ES-I3 (cell line): ENCODE measurements around the gene RABGAP1L.
"Not testable (repeated sequence)": the region's sequence is repeated elsewhere in the genome, so short reads cannot be mapped to it uniquely, and the experiment has no call there.

Experiments used
- H3K36me3 ChIP-seq: 2 replicates; pipeline ENCODE4 v1.6.1; 2013; ENCODE audit warnings: mild to moderate bottlenecking, low read length, control low read depth, moderate library complexity; ENCODE audit not compliant: insufficient read depth
- H3K4me1 ChIP-seq: 2 replicates; pipeline ENCODE4 v1.6.1; 2013; ENCODE audit warnings: mild to moderate bottlenecking, control low read depth, low read length; ENCODE audit not compliant: insufficient read depth
- H3K9ac ChIP-seq: 2 replicates; pipeline ENCODE4 v1.6.1; 2013; ENCODE audit warnings: low read depth, mild to moderate bottlenecking, low read length, moderate library complexity
- H3K9me3 ChIP-seq: 2 replicates; pipeline ENCODE4 v1.6.1; 2013; ENCODE audit warnings: mild to moderate bottlenecking, low read length, moderate library complexity; ENCODE audit not compliant: control insufficient read depth, insufficient read depth

Gene RABGAP1L

GRCh38 chr1:174136714-174137113 is 22.6 kb upstream of the RABGAP1L start:
- Histone ChIP-seq H3K9me3 (peaks cover 4% of the 10 kb centered on the region; the same call in 1 of the 2 replicates), H3K9ac (no peak overlapping the region), H3K4me1 (no peaks in the 10 kb centered on the region), H3K36me3 (no peaks in the 10 kb centered on the region)

- Histone ChIP-seq H3K4me1 (no peaks in the 10 kb centered on the region), H3K36me3 (no peaks in the 10 kb centered on the region), H3K9me3 (no peaks in the 10 kb centered on the region), H3K9ac (no peak overlapping the region)
Measured at GRCh38 chr1:174142836-174143235, 16.5 kb upstream of the RABGAP1L start.

GRCh38 chr1:174143727-174144396 is 15.5 kb upstream of the RABGAP1L start:
- H3K9ac ChIP-seq, H3K4me1 ChIP-seq: not testable (repeated sequence)

GRCh38 chr1:174144397-174144783 is 14.9 kb upstream of the RABGAP1L start:
- not testable (repeated sequence) for H3K36me3 ChIP-seq, H3K4me1 ChIP-seq, H3K9ac ChIP-seq, H3K9me3 ChIP-seq

More at GRCh38 chr1:174143727-174144396, 15.5 kb upstream of the RABGAP1L start:
- not testable (repeated sequence) for H3K9me3 ChIP-seq, H3K36me3 ChIP-seq

GRCh38 chr1:174149216-174149615 is 10.1 kb upstream of the RABGAP1L start:
- Histone ChIP-seq H3K9me3 (no peaks in the 10 kb centered on the region), H3K9ac (no peak overlapping the region), H3K36me3 (no peaks in the 10 kb centered on the region), H3K4me1 (no peaks in the 10 kb centered on the region)

GRCh38 chr1:174150499-174150898 is 8.8 kb upstream of the RABGAP1L start:
- no peak overlapping the region for H3K9ac ChIP-seq
- H3K9me3 ChIP-seq = no peaks in the 10 kb centered on the region
- no peaks in the 10 kb centered on the region for H3K36me3 ChIP-seq
- H3K4me1 ChIP-seq = no peaks in the 10 kb centered on the region

GRCh38 chr1:174152427-174152826 is 6.9 kb upstream of the RABGAP1L start:
- H3K4me1 ChIP-seq = no peaks in the 10 kb centered on the region
- no peak overlapping the region for H3K9ac ChIP-seq
- H3K36me3 ChIP-seq = no peaks in the 10 kb centered on the region
- no peaks in the 10 kb centered on the region for H3K9me3 ChIP-seq

- Histone ChIP-seq H3K9ac (no peak overlapping the region), H3K9me3 (no peaks in the 10 kb centered on the region), H3K36me3 (no peaks in the 10 kb centered on the region)
Measured at GRCh38 chr1:174153085-174153824, 6.1 kb upstream of the RABGAP1L start.

GRCh38 chr1:174153825-174154107 is 5.6 kb upstream of the RABGAP1L start:
- H3K4me1 ChIP-seq = 0 out of 2 replicates have a peak, but pooled peaks cover 3% of the 10 kb centered on the region

More at GRCh38 chr1:174153085-174153824, 6.1 kb upstream of the RABGAP1L start:
- H3K4me1 ChIP-seq = 0 out of 2 replicates have a peak, but pooled peaks cover under 1% of the 10 kb centered on the region

GRCh38 chr1:174156437-174156836 is 2.9 kb upstream of the RABGAP1L start:
- Histone ChIP-seq H3K9ac (no peak overlapping the region), H3K4me1 (0 out of 2 replicates have a peak, but pooled peaks cover 3% of the 10 kb centered on the region), H3K36me3 (no peaks in the 10 kb centered on the region), H3K9me3 (no peaks in the 10 kb centered on the region)

More at GRCh38 chr1:174153825-174154107, 5.6 kb upstream of the RABGAP1L start:
- H3K9ac ChIP-seq = no peak overlapping the region
- no peaks in the 10 kb centered on the region for H3K9me3 ChIP-seq
- no peaks in the 10 kb centered on the region for H3K36me3 ChIP-seq

- Histone ChIP-seq H3K9me3 (no peaks in the 10 kb centered on the region), H3K9ac (no peak overlapping the region), H3K4me1 (0 out of 2 replicates have a peak, but pooled peaks cover 3% of the 10 kb centered on the region), H3K36me3 (no peaks in the 10 kb centered on the region)
Measured at GRCh38 chr1:174157157-174157806, 2.0 kb upstream of the RABGAP1L start.

- H3K4me1 ChIP-seq = peaks cover 6% of the 10 kb centered on the region; the same call in 1 of the 2 replicates
- H3K36me3 ChIP-seq = no peaks in the 10 kb centered on the region
- peak overlapping the region; percentile 78 for H3K9ac ChIP-seq
- no peaks in the 10 kb centered on the region for H3K9me3 ChIP-seq
Measured at GRCh38 chr1:174158767-174159251, 511 bp upstream of the RABGAP1L start.

GRCh38 chr1:174160109-174160473 is 771 bp downstream of the RABGAP1L start:
- Histone ChIP-seq H3K9ac (peak overlapping the region; percentile 78), H3K9me3 (no peaks in the 10 kb centered on the region), H3K36me3 (no peaks in the 10 kb centered on the region), H3K4me1 (peaks cover 6% of the 10 kb centered on the region; the same call in 1 of the 2 replicates)

GRCh38 chr1:174160603-174161002 is 1.3 kb downstream of the RABGAP1L start:
- Histone ChIP-seq H3K9me3 (no peaks in the 10 kb centered on the region), H3K36me3 (no peaks in the 10 kb centered on the region), H3K4me1 (peaks cover 6% of the 10 kb centered on the region; the same call in 1 of the 2 replicates), H3K9ac (peak overlapping the region; percentile 78)
